Keratinocyte (primary cell): ENCODE results near the gene CNN1. TPM values are rescaled to one million over a fixed set of nuclear protein-coding genes. Genes with fewer than 3 reads are reported as not detected.
"Not testable (repeated sequence)": the region's sequence is repeated elsewhere in the genome, so short reads cannot be mapped to it uniquely, and the experiment has no call there.

Experiments
- DNase-seq: peaks from one replicate; pipeline ENCODE4 v3.0.0-alpha.2; 2011; ENCODE audit warnings: low read depth, missing footprints, low spot score
- FAIRE-seq: peaks from 2 replicates; lab custom pipeline; 2011; peaks lifted over from hg19 to GRCh38; lab: Jason Lieb, UNC
- H2AFZ ChIP-seq: 2 replicates; pipeline ENCODE4 v1.6.0; 2012; ENCODE audit warnings: low read length, control low read depth, inconsistent platforms; ENCODE audit not compliant: control insufficient read depth
- H3K27ac ChIP-seq: 2 replicates; pipeline ENCODE4 v1.5.1; 2011; ENCODE audit warnings: low read length; ENCODE audit not compliant: control insufficient read depth, insufficient read depth
- H3K27me3 ChIP-seq: 3 replicates; pipeline ENCODE4 v1.6.0; 2011; ENCODE audit warnings: low read length; ENCODE audit not compliant: control insufficient read depth, insufficient read depth; ENCODE audit errors: extremely low read depth
- H3K36me3 ChIP-seq, 2 experiments: 2 replicates in 1 of 2; 3 replicates in 1 of 2; pipeline ENCODE4 v1.5.1; 2011; ENCODE audit warnings: low read length in 2 of 2, mild to moderate bottlenecking in 1 of 2; ENCODE audit not compliant: control insufficient read depth in 2 of 2, insufficient read depth in 2 of 2; ENCODE audit errors: extremely low read depth in 1 of 2
- H3K4me1 ChIP-seq: 3 replicates; pipeline ENCODE4 v1.5.1; 2011; ENCODE audit warnings: low read length; ENCODE audit not compliant: control insufficient read depth, insufficient read depth; ENCODE audit errors: extremely low read depth
- H3K4me2 ChIP-seq: 3 replicates; pipeline ENCODE4 v1.6.0; 2011; ENCODE audit warnings: low read depth, low read length; ENCODE audit not compliant: control insufficient read depth, insufficient read depth; ENCODE audit errors: extremely low read depth
- H3K4me3 ChIP-seq, 3 experiments: fragments of 200-600 bp in 1 of 3; sonication (generic) in 1 of 3; 2 replicates in 2 of 3; 3 replicates in 1 of 3; pipeline ENCODE4 v1.5.1; 2011 to 2016; ENCODE audit warnings: low read length in 3 of 3, mild to moderate bottlenecking in 3 of 3, control low read depth in 2 of 3, inconsistent platforms in 1 of 3, low read depth in 1 of 3, mixed read lengths in 1 of 3, mixed run types in 1 of 3, moderate library complexity in 1 of 3; ENCODE audit not compliant: control insufficient read depth in 2 of 3, insufficient read depth in 2 of 3; ENCODE audit errors: extremely low read depth in 1 of 3
- H3K79me2 ChIP-seq: 2 replicates; pipeline ENCODE4 v1.6.0; 2012; ENCODE audit warnings: low read length; ENCODE audit not compliant: control insufficient read depth, insufficient read depth
- H3K9ac ChIP-seq: 3 replicates; pipeline ENCODE4 v1.6.0; 2011; ENCODE audit warnings: low read length; ENCODE audit not compliant: control insufficient read depth, insufficient read depth; ENCODE audit errors: extremely low read depth
- H3K9me1 ChIP-seq: 3 replicates; pipeline ENCODE4 v1.6.0; 2011; ENCODE audit warnings: low read length; ENCODE audit not compliant: control insufficient read depth, insufficient read depth; ENCODE audit errors: extremely low read depth
- H3K9me3 ChIP-seq: 2 replicates; pipeline ENCODE4 v1.5.1; 2012; ENCODE audit warnings: low read depth, low read length; ENCODE audit not compliant: control insufficient read depth
- H4K20me1 ChIP-seq: 3 replicates; pipeline ENCODE4 v1.6.0; 2011; ENCODE audit warnings: low read length; ENCODE audit not compliant: control insufficient read depth, insufficient read depth; ENCODE audit errors: extremely low read depth
- CTCF ChIP-seq, 3 experiments: IDR thresholded peaks in 1 of 3; conservative IDR thresholded peaks in 1 of 3; optimal IDR thresholded peaks in 1 of 3; 2 replicates in 2 of 3; 3 replicates in 1 of 3; pipeline versions ENCODE3 to v1.5.1; 2011; ENCODE audit warnings: low read length in 3 of 3, mild to moderate bottlenecking in 3 of 3, moderate library complexity in 2 of 3, control low read depth in 1 of 3, inconsistent platforms in 1 of 3; ENCODE audit not compliant: insufficient read depth in 2 of 3; ENCODE audit errors: extremely low read depth in 1 of 3
- EZH2 ChIP-seq: IDR thresholded peaks from one replicate; pipeline ENCODE4 v1.6.1; 2012; ENCODE audit warnings: inconsistent platforms, mild to moderate bottlenecking, low read length, moderate library complexity
- dilution Hi-C: fragments of 300-500 bp; cut with MboI; formaldehyde crosslinking; loops from one replicate; pipeline ENCODE4 v1.7.0; 2020; ENCODE audit warnings: low sequenced_read_pairs; ENCODE audit not compliant: extremely low pct_ligation_motif_present
- polyA plus RNA-seq, 5 experiments: library from polyadenylated mRNA; depleted of rRNA in 3 of 5; stranded (reverse) in 3 of 5; stranded (forward) in 1 of 5; unstranded in 1 of 5; fragments of >200 nt; gene quantifications; 1 replicate in 1 of 5; 2 replicates in 3 of 5; 3 replicates in 1 of 5; pipeline versions ENCODE4 v1.2.1 to v1.2.3, GENCODE V29; 2011 to 2012; ENCODE audit warnings: missing spikeins in 2 of 5, low read depth in 1 of 5, low replicate concordance in 1 of 5

Gene CNN1
- polyA plus RNA-seq, 1 donor (not counting 4 experiments of a cell fraction or from before 2014, with no cell fraction given), result not detected

DNA sequence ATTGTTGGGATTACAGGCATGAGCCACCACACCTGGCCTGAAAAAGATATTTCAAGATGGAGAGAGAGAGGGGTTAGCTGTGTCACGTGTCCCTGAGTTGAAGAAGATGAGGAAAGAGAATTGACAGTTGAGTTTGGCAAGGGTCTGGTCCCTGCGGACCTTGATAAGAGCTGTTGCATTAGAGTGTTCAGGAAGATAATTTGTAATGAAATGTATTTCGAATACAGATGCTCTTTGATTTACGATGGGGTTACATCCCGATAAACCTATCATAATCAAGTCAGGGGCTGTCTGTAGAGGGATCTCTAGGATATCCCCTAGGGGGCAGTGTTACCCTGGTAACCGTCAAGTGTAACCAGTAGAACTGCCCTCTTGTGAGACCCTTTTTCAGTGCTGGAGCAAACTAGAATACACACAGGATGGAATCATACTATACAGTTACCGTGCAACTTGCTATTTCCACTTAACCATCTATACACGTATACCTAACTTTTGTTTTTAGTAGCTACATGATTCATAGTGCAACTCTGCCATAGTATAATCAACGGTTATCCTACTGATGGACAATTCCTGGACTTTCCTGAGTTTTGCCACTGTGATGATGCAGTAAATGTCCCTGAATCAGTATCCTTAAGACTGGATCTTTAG is 21.9 kb downstream of the CNN1 start:
- no peak overlapping the region for H3K9ac ChIP-seq
- H3K4me3 ChIP-seq, result no peak overlapping the region
- FAIRE-seq (no peak), DNase-seq (no peak)
- dilution Hi-C loops, result no loop called here
- no peaks in the 10 kb centered on the region for H3K9me3 ChIP-seq
- no peak overlapping the region for H3K27ac ChIP-seq
- peaks cover 4% of the 10 kb centered on the region for H3K9me1 ChIP-seq
- H3K4me2 ChIP-seq, result peak overlapping the region; percentile 42
- peaks cover 4% of the 10 kb centered on the region for H4K20me1 ChIP-seq
- TF ChIP-seq EZH2 (no peak), CTCF (optimal IDR thresholded peaks at IDR 0.05 in 1 of 3, IDR thresholded peaks at IDR 0.05 in 1 of 3, conservative IDR thresholded peaks at IDR 0.05 in 1 of 3; ENCODE audit: extremely low read depth in 1 of 3, insufficient read depth in 2 of 3, low read length in 3 of 3) (peak; percentile 63 to 74 (median 63))
- peaks cover 12% of the 10 kb centered on the region for H3K4me1 ChIP-seq
- peaks cover 4 to 8% of the 10 kb centered on the region in 2 experiments for H3K36me3 ChIP-seq
- peaks cover 33% of the 10 kb centered on the region for H3K79me2 ChIP-seq
- no peak overlapping the region for H2AFZ ChIP-seq
- no peaks in the 10 kb centered on the region for H3K27me3 ChIP-seq

- no peak overlapping the region for H3K4me3 ChIP-seq
- H3K27ac ChIP-seq, result no peak overlapping the region
- no peaks in the 10 kb centered on the region for H3K36me3 ChIP-seq
- H3K9me1 ChIP-seq, result no peaks in the 10 kb centered on the region
- H3K9me3 ChIP-seq, result no peaks in the 10 kb centered on the region
- dilution Hi-C loops, result no loop called here
- peaks cover 3% of the 10 kb centered on the region for H3K4me1 ChIP-seq
- H3K27me3 ChIP-seq, result no peaks in the 10 kb centered on the region
- no peaks in the 10 kb centered on the region for H4K20me1 ChIP-seq
- DNase-seq, result no peak
- no peak for FAIRE-seq
- TF ChIP-seq CTCF (optimal IDR thresholded peaks at IDR 0.05 in 1 of 3, IDR thresholded peaks at IDR 0.05 in 1 of 3, conservative IDR thresholded peaks at IDR 0.05 in 1 of 3; ENCODE audit: extremely low read depth in 1 of 3, insufficient read depth in 2 of 3, low read length in 3 of 3) (no peak), EZH2 (no peak)
- H3K9ac ChIP-seq, result no peak overlapping the region
- H3K79me2 ChIP-seq, result peaks cover 5% of the 10 kb centered on the region
- H2AFZ ChIP-seq, result no peak overlapping the region
- H3K4me2 ChIP-seq, result no peak overlapping the region
These were observed 24.9 kb downstream of the CNN1 start for GRCh38 chr19:11563532-11563931.

GRCh38 chr19:11564082-11564807 is 25.6 kb downstream of the CNN1 start:
- H3K27me3 ChIP-seq, FAIRE-seq, H3K79me2 ChIP-seq, H4K20me1 ChIP-seq, H3K4me2 ChIP-seq, H3K9me1 ChIP-seq, H2AFZ ChIP-seq, H3K9ac ChIP-seq, DNase-seq, H3K27ac ChIP-seq, H3K9me3 ChIP-seq, dilution Hi-C loops, H3K4me3 ChIP-seq, H3K4me1 ChIP-seq, H3K36me3 ChIP-seq: not testable (repeated sequence)
